Nephron (organoid): ENCODE measurements around the gene ENTPD3.

ENCODE experiments used
- H3K27ac Mint-ChIP-seq, 3 experiments: 2 replicates each; pipeline ENCODE4 v1.8.0; 2020; ENCODE audit warnings: mixed read lengths in 3 of 3, mild to moderate bottlenecking in 2 of 3, moderate library complexity in 1 of 3
- H3K27me3 Mint-ChIP-seq: 2 replicates; pipeline ENCODE4 v1.8.0; 2021; ENCODE audit warnings: low read depth, mild to moderate bottlenecking, moderate library complexity, mixed read lengths
- H3K36me3 Mint-ChIP-seq: 2 replicates; pipeline ENCODE4 v1.8.0; 2020; ENCODE audit warnings: low read depth, mixed read lengths
- H3K4me1 Mint-ChIP-seq: 2 replicates; pipeline ENCODE4 v1.8.0; 2020; ENCODE audit warnings: mixed read lengths
- H3K4me3 Mint-ChIP-seq, 3 experiments: 2 replicates each; pipeline ENCODE4 v1.8.0; 2020; ENCODE audit warnings: mild to moderate bottlenecking in 3 of 3, mixed read lengths in 3 of 3, moderate library complexity in 2 of 3
- H3K9me3 Mint-ChIP-seq: 2 replicates; pipeline ENCODE4 v1.8.0; 2020; ENCODE audit warnings: mixed read lengths
- TF ChIP-seq, protein P1 (sequence below), 3 experiments: fragments of 200-600 bp; sonication (generic); IDR thresholded peaks; one replicate each; pipeline ENCODE4 v1.5.0; 2021; ENCODE audit warnings: antibody characterized with exemption in 3 of 3; ENCODE audit not compliant: unreplicated experiment in 3 of 3

ENTPD3 gene

GRCh38 chr3:40437889-40438288 lies 50.9 kb downstream of the ENTPD3 start:
- Mint-ChIP-seq H3K27ac (no peak overlapping the region), H3K27me3 (no peaks in the 10 kb centered on the region), H3K4me3 (no peak overlapping the region), H3K36me3 (no peaks in the 10 kb centered on the region), H3K4me1 (no peaks in the 10 kb centered on the region), H3K9me3 (peaks cover 2% of the 10 kb centered on the region)
- TF ChIP-seq, protein P1, sequence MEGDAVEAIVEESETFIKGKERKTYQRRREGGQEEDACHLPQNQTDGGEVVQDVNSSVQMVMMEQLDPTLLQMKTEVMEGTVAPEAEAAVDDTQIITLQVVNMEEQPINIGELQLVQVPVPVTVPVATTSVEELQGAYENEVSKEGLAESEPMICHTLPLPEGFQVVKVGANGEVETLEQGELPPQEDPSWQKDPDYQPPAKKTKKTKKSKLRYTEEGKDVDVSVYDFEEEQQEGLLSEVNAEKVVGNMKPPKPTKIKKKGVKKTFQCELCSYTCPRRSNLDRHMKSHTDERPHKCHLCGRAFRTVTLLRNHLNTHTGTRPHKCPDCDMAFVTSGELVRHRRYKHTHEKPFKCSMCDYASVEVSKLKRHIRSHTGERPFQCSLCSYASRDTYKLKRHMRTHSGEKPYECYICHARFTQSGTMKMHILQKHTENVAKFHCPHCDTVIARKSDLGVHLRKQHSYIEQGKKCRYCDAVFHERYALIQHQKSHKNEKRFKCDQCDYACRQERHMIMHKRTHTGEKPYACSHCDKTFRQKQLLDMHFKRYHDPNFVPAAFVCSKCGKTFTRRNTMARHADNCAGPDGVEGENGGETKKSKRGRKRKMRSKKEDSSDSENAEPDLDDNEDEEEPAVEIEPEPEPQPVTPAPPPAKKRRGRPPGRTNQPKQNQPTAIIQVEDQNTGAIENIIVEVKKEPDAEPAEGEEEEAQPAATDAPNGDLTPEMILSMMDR (IDR thresholded peaks at IDR 0.05; ENCODE audit: unreplicated experiment in 3 of 3): no peak

- H3K36me3 Mint-ChIP-seq: no peaks in the 10 kb centered on the region
- H3K4me3 Mint-ChIP-seq: no peak overlapping the region
- H3K27me3 Mint-ChIP-seq: no peaks in the 10 kb centered on the region
- peaks cover 2% of the 10 kb centered on the region for H3K9me3 Mint-ChIP-seq
- TF ChIP-seq, protein P1 (IDR thresholded peaks at IDR 0.05; ENCODE audit: unreplicated experiment in 3 of 3): no peak
- no peaks in the 10 kb centered on the region for H3K4me1 Mint-ChIP-seq
- H3K27ac Mint-ChIP-seq: no peak overlapping the region
Measured at GRCh38 chr3:40445062-40445461, 58.1 kb downstream of the ENTPD3 start.

DNA sequence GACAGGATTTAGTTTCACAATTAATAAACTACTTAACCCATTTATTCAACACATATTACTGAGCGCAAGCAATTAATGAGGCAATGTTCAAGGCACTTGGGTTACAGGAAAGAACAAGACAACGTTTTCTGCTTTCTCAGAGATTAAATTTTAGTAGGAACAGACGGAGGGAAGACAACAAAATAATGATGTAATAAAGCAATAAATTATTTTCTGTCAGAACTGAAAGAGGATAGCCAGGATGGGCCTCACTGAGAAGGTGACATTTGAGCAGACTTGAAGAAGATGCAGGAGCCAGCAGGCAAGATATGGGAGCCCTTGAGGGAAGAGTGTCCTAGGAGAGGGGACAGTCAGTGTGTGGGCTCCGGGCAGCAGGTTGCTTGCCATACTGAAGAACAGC lies 58.9 kb downstream of the ENTPD3 start:
- Mint-ChIP-seq H3K9me3 (no peaks in the 10 kb centered on the region), H3K4me3 (no peak overlapping the region), H3K36me3 (no peaks in the 10 kb centered on the region), H3K4me1 (no peaks in the 10 kb centered on the region), H3K27me3 (no peaks in the 10 kb centered on the region), H3K27ac (no peak overlapping the region)
- TF ChIP-seq, protein P1 (IDR thresholded peaks at IDR 0.05; ENCODE audit: unreplicated experiment in 3 of 3): no peak

GRCh38 chr3:40450438-40450837 lies 63.5 kb downstream of the ENTPD3 start:
- no peak overlapping the region for H3K4me3 Mint-ChIP-seq
- H3K4me1 Mint-ChIP-seq: peaks cover 18% of the 10 kb centered on the region
- H3K27ac Mint-ChIP-seq: no peak overlapping the region
- H3K9me3 Mint-ChIP-seq: no peaks in the 10 kb centered on the region
- H3K36me3 Mint-ChIP-seq: no peaks in the 10 kb centered on the region
- TF ChIP-seq, protein P1 (IDR thresholded peaks at IDR 0.05; ENCODE audit: unreplicated experiment in 3 of 3): no peak
- no peaks in the 10 kb centered on the region for H3K27me3 Mint-ChIP-seq

GRCh38 chr3:40451551-40451950 lies 64.6 kb downstream of the ENTPD3 start:
- H3K4me3 Mint-ChIP-seq: peak overlapping the region; percentile 88 to 94 (median 91)
- H3K27me3 Mint-ChIP-seq: no peaks in the 10 kb centered on the region
- H3K27ac Mint-ChIP-seq: peak overlapping the region in 1 of 3 experiments; percentile 24
- TF ChIP-seq, protein P1 (IDR thresholded peaks at IDR 0.05; ENCODE audit: unreplicated experiment in 3 of 3): no peak
- H3K9me3 Mint-ChIP-seq: no peaks in the 10 kb centered on the region
- peaks cover 22% of the 10 kb centered on the region for H3K4me1 Mint-ChIP-seq
- no peaks in the 10 kb centered on the region for H3K36me3 Mint-ChIP-seq

- H3K36me3 Mint-ChIP-seq: no peaks in the 10 kb centered on the region
- H3K4me3 Mint-ChIP-seq: peak overlapping the region; percentile 88 to 94 (median 91)
- peak overlapping the region; percentile 72 to 98 (median 97) for H3K27ac Mint-ChIP-seq
- H3K4me1 Mint-ChIP-seq: peaks cover 25% of the 10 kb centered on the region
- TF ChIP-seq, protein P1 (IDR thresholded peaks at IDR 0.05; ENCODE audit: unreplicated experiment in 3 of 3): no peak
- H3K9me3 Mint-ChIP-seq: no peaks in the 10 kb centered on the region
- no peaks in the 10 kb centered on the region for H3K27me3 Mint-ChIP-seq
Measured at GRCh38 chr3:40452057-40452456, 65.1 kb downstream of the ENTPD3 start.
